HEK293T (cell line): ENCODE results near the gene PIK3R5.

Experiments
- CTCF ChIA-PET: fragments of 350-600 bp; formaldehyde crosslinking; extraction: SDS; loops from one replicate; lab custom pipeline; 2021; ENCODE audit warnings: antibody characterized with exemption, inconsistent platforms; lab: Yijun Ruan, JAX
- POLR2A ChIA-PET: fragments of 350-600 bp; formaldehyde crosslinking; extraction: SDS; loops from one replicate; lab custom pipeline; 2020; ENCODE audit warnings: antibody characterized with exemption, inconsistent platforms; lab: Yijun Ruan, JAX
- DNase-seq: peaks from one replicate; pipeline ENCODE4 v3.0.0; 2012; ENCODE audit warnings: mixed read lengths; ENCODE audit errors: extremely low spot score
- ARNT ChIP-seq: fragments of 450-650 bp; IDR thresholded peaks from 2 replicates; pipeline ENCODE4 v1.6.1; 2017; ENCODE audit warnings: mild to moderate bottlenecking
- BHLHE40 ChIP-seq: fragments of 450-650 bp; IDR thresholded peaks from 2 replicates; pipeline ENCODE4 v1.6.1; 2016; ENCODE audit warnings: mild to moderate bottlenecking, moderate library complexity, borderline replicate concordance
- CTBP1 ChIP-seq: fragments of 450-650 bp; IDR thresholded peaks from 2 replicates; pipeline ENCODE4 v1.6.1; 2016; ENCODE audit warnings: borderline replicate concordance
- ELF4 ChIP-seq: fragments of 450-650 bp; IDR thresholded peaks from 2 replicates; pipeline ENCODE4 v1.6.1; 2017; ENCODE audit warnings: antibody characterized with exemption
- FOXA1 ChIP-seq: fragments of 450-650 bp; IDR thresholded peaks from 2 replicates; pipeline ENCODE4 v1.6.1; 2016; ENCODE audit warnings: mild to moderate bottlenecking
- FOXK2 ChIP-seq: fragments of 450-650 bp; IDR thresholded peaks from 2 replicates; pipeline ENCODE4 v1.6.1; 2016; ENCODE audit warnings: mild to moderate bottlenecking
- FOXM1 ChIP-seq: fragments of 450-650 bp; IDR thresholded peaks from 2 replicates; pipeline ENCODE4 v1.6.1; 2017; ENCODE audit warnings: mild to moderate bottlenecking, borderline replicate concordance
- HDGF ChIP-seq: fragments of 450-650 bp; IDR thresholded peaks from 2 replicates; pipeline ENCODE4 v1.6.1; 2017; ENCODE audit warnings: antibody characterized with exemption, borderline replicate concordance
- L3MBTL2 ChIP-seq: fragments of 450-650 bp; conservative IDR thresholded peaks from 2 replicates; pipeline ENCODE4 v1.6.1; 2016; ENCODE audit warnings: mild to moderate bottlenecking
- LEF1 ChIP-seq: fragments of 450-650 bp; IDR thresholded peaks from 2 replicates; pipeline ENCODE4 v1.6.1; 2017; ENCODE audit warnings: mild to moderate bottlenecking, borderline replicate concordance
- NFRKB ChIP-seq: fragments of 450-650 bp; IDR thresholded peaks from 2 replicates; pipeline ENCODE4 v1.6.1; 2016; ENCODE audit warnings: mild to moderate bottlenecking, moderate library complexity
- SP1 ChIP-seq: fragments of 450-650 bp; IDR thresholded peaks from 2 replicates; pipeline ENCODE4 v1.6.1; 2017
- SUZ12 ChIP-seq: fragments of 450-650 bp; IDR thresholded peaks from 2 replicates; pipeline ENCODE4 v1.6.1; 2016; ENCODE audit warnings: mild to moderate bottlenecking
- TARDBP ChIP-seq: fragments of 450-650 bp; IDR thresholded peaks from 2 replicates; pipeline ENCODE4 v1.6.1; 2016
- ZNF384 ChIP-seq: fragments of 450-650 bp; IDR thresholded peaks from 2 replicates; pipeline ENCODE4 v1.6.1; 2016
- TF ChIP-seq, protein P1 (sequence below): fragments of 450-650 bp; IDR thresholded peaks from 2 replicates; pipeline ENCODE4 v1.6.1; 2016

The PIK3R5 gene

GRCh38 chr17:8944748-8945147, 20.8 kb downstream of the PIK3R5 start:
- peak; percentile 1 for DNase-seq
- POLR2A ChIA-PET, result no interaction called here
- CTCF ChIA-PET, result no interaction called here
- TF ChIP-seq LEF1 (no peak), TARDBP (no peak), L3MBTL2 (no peak), ZNF384 (no peak), CTBP1 (no peak), BHLHE40 (no peak), FOXK2 (no peak), ARNT (no peak), FOXA1 (no peak), NFRKB (no peak), SP1 (no peak), ELF4 (no peak), SUZ12 (no peak), HDGF (no peak), FOXM1 (no peak)
- TF ChIP-seq, protein P1, sequence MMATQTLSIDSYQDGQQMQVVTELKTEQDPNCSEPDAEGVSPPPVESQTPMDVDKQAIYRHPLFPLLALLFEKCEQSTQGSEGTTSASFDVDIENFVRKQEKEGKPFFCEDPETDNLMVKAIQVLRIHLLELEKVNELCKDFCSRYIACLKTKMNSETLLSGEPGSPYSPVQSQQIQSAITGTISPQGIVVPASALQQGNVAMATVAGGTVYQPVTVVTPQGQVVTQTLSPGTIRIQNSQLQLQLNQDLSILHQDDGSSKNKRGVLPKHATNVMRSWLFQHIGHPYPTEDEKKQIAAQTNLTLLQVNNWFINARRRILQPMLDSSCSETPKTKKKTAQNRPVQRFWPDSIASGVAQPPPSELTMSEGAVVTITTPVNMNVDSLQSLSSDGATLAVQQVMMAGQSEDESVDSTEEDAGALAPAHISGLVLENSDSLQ, result no peak

DNA sequence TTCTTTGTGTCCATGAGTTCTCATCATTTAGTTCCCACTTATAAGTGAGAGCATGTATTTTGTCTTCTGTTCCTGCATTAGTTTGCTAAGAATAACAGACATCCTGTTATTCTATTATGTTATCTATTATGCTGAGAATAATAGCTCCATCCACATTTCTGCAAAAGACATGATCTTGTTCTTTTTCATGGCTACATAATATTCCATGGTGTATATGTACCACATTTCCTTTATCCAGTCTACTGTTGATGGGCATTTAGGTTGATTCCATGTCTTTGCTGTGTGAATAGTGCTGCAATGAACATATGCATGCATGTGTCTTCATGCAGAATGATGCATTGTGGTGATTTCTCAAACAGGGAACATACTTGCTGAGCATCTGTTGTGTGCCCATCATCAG, 21.4 kb downstream of the PIK3R5 start:
- CTCF ChIA-PET, result no interaction called here

GRCh38 chr17:8941980-8942622, 23.4 kb downstream of the PIK3R5 start:
- POLR2A ChIA-PET, result interaction anchor here (0.9 kb wide), 1 partner anchor 11 kb away, joined by 3 read pairs; no protein-coding TSS in a partner anchor
- CTCF ChIA-PET, result no interaction called here
- TF ChIP-seq, protein P1, result no peak
- TF ChIP-seq CTBP1 (no peak), FOXA1 (no peak), SUZ12 (no peak)
- no peak for DNase-seq

More for the DNA sequence above, 21.4 kb downstream of the PIK3R5 start:
- TF ChIP-seq FOXM1 (no peak), ARNT (no peak), CTBP1 (no peak), LEF1 (no peak), FOXK2 (no peak), NFRKB (no peak), FOXA1 (no peak), ZNF384 (no peak), SP1 (no peak), ELF4 (no peak), L3MBTL2 (no peak), HDGF (no peak), SUZ12 (no peak), TARDBP (no peak), BHLHE40 (no peak)
- TF ChIP-seq, protein P1, result no peak
- no peak for DNase-seq
- POLR2A ChIA-PET, result no interaction called here

GRCh38 chr17:8941520-8941919, 24.0 kb downstream of the PIK3R5 start:
- ChIA-PET CTCF (no interaction called here), POLR2A (no interaction called here)
- TF ChIP-seq L3MBTL2 (no peak), ELF4 (no peak), CTBP1 (no peak), ZNF384 (no peak), BHLHE40 (no peak), LEF1 (no peak), SUZ12 (no peak), SP1 (no peak), TARDBP (no peak), FOXM1 (no peak), ARNT (no peak), HDGF (no peak), FOXA1 (no peak), NFRKB (no peak), FOXK2 (no peak)
- TF ChIP-seq, protein P1, result no peak
- DNase-seq, result no peak

DNA sequence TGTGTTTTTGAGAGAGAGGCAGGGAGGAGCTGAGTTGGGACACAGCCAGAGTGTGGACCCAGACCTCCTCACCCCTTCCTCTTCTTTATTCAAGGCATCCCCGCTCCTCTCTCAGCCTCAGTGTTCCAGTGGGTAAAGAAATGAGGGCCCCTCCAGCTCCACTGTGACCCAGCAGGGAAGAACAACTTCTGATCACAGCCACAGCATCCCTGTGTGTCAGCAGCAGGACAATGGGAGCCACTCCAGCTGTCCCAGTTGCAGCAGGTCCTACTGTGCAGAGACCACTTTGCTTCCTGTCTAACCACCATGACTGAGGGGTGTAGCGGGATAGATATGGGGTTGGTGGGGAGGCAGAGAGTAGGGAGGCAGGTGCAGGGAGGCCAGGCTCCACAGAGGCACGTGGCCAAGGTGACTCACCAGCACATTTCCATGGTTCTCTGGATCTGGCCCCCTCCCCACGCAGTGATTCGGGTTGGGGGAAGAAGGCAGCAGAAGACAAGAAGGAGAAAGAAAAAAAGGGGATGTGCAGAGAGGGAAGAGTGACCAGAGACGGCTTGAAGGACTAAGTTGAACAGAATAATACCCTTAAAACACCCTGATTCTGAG, 24.5 kb downstream of the PIK3R5 start:
- TF ChIP-seq FOXK2 (no peak), FOXM1 (no peak), ARNT (no peak), LEF1 (no peak), ELF4 (no peak), ZNF384 (no peak), TARDBP (no peak), HDGF (no peak), BHLHE40 (no peak), L3MBTL2 (no peak), SP1 (no peak), CTBP1 (no peak), FOXA1 (no peak), NFRKB (no peak), SUZ12 (no peak)
- TF ChIP-seq, protein P1, result no peak
- ChIA-PET CTCF (no interaction called here), POLR2A (no interaction called here)
- DNase-seq, result no peak
